Breast epithelium (tissue), 3 donors: ENCODE data around the gene SPR.

ENCODE experiments used
- POLR2A ChIP-seq: fragments of 450-650 bp; IDR thresholded peaks from one replicate; pipeline ENCODE4 v1.6.1; 2016; ENCODE audit warnings: antibody characterized with exemption, mild to moderate bottlenecking, moderate library complexity
- TF ChIP-seq, protein P1 (sequence below), 3 donors: fragments of 450-650 bp; IDR thresholded peaks; one replicate each; pipeline ENCODE4 v1.5.1; 2016 to 2017; ENCODE audit warnings: antibody characterized with exemption in 3 of 3, mild to moderate bottlenecking in 3 of 3, moderate library complexity in 3 of 3

DNA sequence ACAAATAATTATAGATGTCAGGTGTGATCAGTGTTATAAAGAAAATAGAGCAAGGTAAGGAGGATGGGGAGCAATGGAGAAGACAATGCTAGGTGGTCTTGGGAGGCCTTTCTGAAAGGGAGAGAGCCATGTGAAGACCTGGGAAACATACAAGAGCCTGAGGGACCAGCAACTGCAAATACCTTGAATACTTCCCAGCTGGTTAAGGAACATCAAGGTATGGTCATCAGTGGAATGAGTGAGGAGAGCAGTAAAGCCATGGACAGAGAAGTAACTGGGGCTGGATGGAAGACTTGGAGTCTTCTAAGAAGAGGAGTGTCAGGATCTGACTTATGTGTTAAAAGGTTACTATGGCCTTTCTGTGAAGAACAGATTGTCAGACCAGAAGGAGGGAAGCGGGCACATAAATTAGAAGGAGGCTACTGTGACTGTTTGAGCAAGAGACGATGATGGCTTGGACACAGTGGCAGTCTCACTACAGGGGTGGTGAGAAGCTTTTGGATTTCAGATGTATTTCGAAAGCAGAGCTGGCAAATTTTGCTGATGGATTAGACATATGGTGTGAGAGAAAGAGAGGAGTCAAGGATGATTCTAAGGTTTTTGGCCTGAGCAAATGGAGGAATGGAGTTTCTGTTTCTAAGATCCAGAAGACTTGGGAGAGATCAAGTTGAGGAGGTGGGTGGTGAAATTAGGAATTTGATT is 38.6 kb upstream of the SPR start:
- TF ChIP-seq, protein P1, sequence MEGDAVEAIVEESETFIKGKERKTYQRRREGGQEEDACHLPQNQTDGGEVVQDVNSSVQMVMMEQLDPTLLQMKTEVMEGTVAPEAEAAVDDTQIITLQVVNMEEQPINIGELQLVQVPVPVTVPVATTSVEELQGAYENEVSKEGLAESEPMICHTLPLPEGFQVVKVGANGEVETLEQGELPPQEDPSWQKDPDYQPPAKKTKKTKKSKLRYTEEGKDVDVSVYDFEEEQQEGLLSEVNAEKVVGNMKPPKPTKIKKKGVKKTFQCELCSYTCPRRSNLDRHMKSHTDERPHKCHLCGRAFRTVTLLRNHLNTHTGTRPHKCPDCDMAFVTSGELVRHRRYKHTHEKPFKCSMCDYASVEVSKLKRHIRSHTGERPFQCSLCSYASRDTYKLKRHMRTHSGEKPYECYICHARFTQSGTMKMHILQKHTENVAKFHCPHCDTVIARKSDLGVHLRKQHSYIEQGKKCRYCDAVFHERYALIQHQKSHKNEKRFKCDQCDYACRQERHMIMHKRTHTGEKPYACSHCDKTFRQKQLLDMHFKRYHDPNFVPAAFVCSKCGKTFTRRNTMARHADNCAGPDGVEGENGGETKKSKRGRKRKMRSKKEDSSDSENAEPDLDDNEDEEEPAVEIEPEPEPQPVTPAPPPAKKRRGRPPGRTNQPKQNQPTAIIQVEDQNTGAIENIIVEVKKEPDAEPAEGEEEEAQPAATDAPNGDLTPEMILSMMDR (IDR thresholded peaks at IDR 0.05), result no peak
- TF ChIP-seq POLR2A, result no peak
